HG03039 (cell line): ENCODE data around the gene SIVA1.

Source experiments
- ATAC-seq: cut with Tn5 transposase; IDR thresholded peaks from one replicate; pipeline ENCODE4 v1.9.1; 2021; ENCODE audit warnings: mild to moderate bottlenecking, moderate library complexity; ENCODE audit not compliant: unreplicated experiment

The SIVA1 gene

DNA sequence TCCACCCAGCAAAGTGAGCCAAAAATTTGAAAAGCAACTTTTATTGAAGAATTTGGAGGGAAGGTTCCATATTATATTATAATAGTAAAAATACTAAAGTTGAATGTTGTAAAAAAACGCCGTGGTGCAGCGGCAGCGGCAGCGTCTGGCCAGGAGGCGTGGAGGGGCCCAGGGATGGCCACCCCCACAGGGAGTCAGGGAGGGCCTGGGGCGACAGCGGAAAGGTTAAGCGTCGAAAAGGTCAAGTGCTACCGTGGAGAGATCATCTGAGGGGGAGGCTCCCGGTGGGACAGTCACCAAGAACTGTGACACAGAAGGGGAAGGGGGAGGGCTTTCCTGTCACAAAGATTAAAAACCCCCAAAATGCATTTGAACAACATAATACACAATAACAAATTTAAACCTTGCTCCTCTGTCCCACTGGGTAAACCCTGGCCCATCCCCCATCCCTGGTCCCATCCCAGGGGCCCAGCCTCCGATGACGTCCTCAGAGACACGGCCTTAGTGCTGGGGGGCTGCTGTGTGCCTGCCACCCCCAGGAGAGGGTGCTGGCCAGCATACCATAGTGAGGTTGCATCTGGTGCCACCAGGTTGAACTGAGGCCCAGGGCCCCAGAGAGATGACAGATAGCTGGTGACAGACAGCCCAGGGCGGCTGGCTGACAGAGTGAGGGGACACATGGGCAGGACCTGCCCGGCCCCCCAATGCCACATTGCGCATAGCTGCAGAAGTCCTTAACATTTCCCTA is 16.6 kb downstream of the SIVA1 start:
- ATAC-seq, result no peak

DNA sequence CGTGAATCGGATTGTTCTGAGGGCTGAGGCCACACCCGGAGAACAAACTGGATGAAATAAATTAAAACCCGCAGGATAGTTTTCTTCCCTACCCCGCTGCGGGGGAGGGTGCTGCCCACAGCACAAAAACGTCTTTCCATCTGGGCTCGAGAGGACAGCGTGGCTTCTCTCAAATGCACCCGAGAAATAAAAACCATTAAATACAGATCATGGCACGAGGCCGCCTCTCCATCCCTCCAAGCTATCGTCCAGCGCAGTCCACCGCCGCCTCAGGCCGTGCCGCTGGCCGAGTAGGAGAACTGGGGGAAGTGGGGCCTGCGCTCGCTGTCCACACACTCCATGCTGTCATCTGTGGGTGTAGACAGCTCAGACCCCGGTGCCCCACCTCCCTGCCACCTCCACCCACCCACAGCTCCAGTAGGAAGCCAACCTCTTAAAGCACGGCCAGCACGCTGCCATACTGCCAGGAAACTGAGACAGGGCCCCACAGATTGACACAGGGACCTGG is 17.2 kb downstream of the SIVA1 start:
- ATAC-seq, result no peak

DNA sequence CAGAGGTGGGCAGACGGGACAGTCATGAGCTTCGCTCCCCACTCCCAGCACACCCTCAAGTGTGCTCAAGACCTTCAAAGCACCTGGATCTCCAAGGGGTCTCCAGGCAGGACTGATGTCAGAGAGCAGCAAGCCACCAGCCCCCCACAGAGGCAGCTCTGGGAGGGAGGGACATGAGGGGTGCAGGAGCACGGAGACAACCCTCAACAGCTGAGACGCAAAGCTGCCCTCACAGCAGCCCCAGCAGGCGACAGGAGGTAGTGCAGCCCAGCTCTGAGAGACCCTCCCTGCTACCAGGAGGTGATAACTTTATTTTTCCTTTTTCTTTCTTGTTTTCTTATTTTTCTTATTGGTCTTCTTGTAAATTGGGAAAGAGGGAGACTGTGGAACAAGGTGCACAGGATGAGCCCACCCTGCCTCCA is 17.9 kb downstream of the SIVA1 start:
- ATAC-seq, result no peak

DNA sequence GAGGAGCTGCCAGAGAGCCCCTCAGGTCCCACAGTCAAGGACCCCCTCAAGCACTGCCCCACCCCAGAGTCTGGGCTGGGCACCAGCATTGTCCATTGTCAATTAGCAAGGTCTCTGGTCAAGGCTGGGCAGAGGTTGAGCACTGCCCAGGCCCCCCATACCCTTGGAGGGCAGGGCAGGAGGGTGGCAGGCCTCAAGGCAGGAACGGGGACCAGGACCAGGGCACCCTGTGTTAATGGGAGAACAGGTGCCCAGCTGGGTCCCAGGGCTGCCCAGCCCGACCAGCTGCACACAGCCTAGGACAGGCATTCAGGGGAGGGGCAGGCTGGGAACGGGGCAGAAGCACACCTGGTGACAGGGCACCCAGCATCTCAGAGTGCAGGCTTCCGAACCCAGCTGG is 18.4 kb downstream of the SIVA1 start:
- ATAC-seq, result no peak

DNA sequence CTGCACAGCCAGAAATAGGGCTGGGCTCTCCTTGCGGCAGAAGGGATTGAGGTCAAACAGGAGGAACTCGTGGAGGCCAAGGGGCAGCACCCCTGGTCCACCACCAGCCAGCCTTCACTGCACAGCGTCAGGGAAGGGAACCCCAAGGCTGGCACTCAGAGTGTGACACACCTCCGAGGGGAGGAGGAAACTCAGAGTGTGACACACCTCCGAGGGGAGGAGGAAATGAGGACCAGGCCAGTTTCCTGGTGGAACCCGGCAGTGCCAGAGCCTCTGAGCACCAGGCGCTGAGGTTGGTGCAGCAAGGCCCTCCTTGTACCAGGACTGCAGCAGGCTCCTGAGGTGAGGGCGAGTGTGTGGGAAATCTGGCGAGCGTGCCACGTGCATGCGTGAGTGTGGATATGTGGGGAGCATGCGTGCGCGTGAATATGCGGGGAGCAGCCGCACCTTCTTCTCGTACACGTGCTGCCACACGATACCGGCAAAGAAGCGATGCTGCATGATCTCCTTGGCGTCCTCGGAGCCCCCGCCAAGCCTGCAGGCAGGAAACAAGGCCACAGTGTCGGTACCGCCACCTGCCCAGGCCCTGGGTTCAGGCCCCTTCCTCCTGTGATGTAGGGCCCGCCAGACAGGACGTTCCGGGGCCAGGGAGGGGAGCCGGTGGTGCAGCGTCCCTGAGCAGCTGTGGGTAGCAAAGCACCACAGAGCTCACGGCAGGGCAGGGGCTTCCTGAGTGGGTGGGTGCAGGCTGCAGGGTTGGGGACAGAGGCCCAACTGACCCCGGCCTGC is 19.2 kb downstream of the SIVA1 start:
- ATAC-seq, result no peak

DNA sequence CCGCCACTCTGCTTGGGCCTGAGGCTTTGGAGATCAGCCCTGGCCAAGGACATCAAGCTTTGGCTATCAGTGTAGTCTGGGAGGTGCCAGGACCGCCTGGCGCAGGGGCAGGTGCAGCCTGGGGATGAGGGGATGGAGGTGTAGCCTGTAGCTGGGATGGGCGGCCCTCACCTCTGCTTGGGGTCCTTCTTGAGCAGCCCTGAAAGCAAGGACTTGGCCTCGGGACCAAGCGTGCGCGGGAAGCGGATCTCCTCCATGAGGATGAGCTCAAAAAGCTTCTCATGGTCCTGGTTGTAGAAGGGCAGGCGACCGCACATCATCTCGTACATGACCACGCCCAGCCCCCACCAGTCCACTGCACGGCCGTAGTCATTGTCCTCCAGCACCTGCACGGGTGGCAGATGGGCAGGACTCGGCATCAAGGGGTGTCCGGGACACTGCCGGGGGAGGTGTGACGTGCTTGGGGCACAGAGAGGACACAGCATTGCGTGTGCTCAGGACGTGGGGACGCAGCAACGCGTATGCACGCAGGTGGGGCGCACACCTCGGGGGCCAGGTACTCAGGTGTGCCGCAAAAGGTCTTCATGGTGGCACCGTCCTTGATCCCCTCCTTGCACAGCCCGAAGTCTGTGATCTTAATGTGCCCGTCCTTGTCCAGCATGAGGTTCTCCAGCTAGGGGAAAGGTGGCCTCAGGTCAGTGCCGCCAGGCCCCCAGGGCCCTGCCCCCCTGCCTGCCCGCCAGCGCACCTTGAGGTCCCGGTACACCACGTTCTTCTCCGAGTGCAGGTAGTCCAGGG is 20.0 kb downstream of the SIVA1 start:
- no peak for ATAC-seq

DNA sequence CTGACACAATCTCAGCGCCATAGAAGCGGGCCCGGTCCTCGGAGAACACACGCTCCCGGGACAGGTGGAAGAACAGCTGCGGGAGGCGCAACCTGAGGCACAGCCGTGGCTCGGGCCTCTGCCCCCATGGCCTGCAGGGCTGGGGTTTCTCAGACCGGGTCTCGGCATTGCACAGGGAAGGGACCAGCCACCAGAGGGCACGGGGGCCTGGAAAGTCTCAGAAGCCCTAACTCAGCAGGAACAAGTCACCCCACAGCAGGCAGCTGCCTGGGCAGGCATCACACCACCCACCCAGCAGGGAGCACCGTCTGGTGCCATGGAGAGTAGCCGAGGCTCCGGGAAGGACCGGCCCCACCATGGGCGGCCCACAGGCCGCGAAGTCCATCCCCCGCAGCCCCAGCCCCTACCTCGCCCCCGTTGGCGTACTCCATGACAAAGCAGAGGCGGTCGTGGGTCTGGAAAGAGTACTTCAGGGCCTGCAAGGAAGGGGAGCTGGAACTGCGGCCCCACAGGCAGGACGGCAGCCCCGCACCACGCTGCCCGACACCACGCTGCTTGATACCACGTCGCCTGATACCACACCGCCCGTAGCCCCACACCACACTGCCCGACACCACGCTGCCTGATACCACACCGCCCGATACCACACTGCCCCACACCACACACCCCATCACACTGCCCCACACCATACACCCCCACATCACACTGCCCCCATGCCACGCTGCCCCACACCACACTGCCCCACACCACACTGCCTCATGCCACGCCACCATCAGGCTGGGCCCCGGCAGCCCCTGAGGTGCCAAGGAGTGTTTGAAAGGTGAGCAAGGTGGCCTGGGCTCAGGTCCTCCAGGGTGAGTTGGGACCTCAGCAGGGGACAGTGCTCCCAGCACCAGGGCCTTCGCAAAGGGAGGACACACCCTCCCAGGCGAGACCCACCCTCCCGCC is 20.8 kb downstream of the SIVA1 start:
- no peak for ATAC-seq

DNA sequence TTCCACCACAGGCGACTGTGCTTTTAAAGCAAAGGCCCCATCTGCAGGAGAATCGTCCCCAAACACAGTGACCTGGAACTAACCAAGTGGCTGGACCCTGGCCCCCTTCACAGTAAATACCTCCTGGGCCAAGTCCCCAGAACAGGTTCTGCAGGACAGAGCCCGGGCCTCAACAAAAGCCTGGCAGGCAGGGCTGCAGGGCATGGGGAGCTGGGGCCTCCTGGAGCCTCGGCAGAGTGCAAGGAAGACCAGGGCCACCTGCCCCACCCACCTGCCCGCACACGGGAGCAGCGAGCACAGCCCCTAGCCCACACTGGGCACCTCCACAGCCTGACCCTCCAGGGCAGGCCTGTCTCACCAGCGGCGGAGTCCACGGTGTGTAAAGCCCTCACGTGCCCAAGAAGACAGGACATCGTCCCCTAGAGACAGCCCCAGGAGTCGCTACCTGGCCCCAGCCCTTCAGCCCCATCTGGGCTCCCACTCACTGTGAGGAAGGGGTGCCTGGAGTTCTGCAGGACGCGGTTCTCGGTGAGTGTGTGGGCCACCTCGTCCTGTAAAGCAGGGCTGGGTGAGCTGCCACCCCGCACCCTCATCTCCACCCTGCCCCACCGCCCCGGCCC is 21.6 kb downstream of the SIVA1 start:
- no peak for ATAC-seq

DNA sequence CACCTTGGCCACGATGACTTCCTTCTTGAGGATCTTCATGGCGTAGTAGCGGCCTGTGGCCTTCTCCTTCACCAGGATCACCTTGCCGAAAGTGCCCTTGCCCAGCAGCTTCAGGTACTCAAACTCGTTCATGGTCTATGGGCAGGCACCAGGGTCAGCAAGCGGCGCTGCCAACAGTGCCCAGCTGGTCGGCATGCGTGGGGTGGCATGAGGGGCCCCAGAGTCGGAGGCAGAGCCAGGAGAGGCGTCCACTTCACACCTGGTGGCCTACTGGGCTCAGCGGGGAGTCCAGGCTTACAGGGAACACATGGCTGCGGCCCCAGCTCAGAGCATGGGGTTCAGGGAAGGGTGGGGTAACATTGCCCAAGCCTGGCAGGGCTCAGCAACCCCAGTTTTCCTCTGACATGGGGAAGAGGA is 22.1 kb downstream of the SIVA1 start:
- ATAC-seq, result no peak

DNA sequence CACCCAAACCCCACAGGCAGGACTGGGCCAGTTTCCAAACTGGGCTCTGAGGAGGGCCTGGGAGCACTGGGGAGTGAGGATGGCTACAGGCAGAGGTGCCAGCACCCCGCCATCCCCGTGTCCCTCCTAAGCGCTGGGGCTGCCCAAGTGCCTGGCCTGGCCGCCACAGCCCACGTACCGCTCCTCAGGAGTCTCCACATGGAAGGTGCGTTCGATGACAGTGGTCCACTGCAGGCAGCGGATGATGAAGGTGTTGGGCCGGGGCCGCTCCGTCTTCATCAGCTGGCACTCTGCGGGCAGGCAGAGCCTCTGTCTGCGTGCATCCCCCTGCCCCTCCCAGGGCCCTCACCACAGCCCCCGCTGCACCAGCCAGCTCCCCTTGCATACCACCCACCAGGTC is 23.5 kb downstream of the SIVA1 start:
- no peak for ATAC-seq

DNA sequence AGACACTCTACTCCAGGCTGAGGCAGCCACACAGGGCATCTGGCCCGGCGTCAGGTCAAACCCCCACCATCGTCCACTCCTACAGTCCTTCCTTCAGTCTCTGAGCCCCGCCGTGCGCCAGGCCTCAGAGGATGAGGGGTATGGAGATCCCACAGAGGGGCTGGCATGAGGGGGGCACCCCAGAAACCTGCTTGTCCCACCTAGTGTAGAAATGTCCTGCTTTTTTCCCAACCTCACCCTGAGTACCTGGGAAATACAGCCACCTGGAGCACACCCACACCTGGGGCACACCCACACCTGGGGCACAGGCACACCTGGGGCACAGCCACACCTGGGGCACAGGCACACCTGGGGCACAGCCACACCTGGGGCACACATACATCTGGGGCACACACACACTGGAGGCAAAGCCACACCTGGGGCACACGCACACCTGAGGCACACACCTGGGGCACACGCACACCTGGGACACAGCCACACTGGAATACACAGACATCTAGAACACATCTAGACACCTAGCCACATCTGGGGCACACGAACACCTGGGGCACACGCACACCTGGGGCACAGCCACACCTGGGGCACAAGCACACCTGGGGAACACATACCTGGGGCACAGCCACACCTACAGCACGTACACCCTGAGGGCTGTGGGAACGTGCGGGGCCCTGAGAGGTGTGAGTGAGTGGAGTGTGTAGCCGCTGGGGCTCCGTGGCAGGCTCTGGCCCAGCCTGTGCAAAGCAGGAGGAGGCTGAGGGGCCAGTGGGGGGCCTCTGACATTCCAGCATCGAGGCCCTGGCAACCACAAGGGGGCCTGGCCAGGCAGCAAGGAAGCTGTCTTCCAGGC is 24.2 kb downstream of the SIVA1 start:
- no peak for ATAC-seq

DNA sequence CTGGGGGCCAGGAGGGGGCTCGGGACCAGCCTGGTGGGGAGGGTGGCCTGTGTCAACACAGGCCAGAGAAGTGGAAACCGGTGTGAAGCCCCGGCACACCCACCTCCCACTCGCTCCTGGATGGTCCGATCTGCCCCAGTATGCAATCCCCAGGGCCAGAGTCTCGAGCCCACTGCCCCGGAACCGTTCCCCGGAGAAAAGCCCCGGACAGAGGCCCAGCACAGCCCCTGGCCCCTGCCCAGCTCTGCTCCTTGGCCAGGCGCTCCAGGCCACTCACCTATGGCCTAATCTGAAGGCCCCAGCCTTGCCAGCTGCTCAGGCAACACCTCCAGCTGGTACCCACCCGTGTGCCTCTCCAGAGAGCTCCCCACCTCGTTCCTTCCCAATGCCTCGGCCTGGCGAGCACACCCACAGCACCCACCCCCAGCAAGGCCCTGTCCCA is 24.9 kb downstream of the SIVA1 start:
- no peak for ATAC-seq

DNA sequence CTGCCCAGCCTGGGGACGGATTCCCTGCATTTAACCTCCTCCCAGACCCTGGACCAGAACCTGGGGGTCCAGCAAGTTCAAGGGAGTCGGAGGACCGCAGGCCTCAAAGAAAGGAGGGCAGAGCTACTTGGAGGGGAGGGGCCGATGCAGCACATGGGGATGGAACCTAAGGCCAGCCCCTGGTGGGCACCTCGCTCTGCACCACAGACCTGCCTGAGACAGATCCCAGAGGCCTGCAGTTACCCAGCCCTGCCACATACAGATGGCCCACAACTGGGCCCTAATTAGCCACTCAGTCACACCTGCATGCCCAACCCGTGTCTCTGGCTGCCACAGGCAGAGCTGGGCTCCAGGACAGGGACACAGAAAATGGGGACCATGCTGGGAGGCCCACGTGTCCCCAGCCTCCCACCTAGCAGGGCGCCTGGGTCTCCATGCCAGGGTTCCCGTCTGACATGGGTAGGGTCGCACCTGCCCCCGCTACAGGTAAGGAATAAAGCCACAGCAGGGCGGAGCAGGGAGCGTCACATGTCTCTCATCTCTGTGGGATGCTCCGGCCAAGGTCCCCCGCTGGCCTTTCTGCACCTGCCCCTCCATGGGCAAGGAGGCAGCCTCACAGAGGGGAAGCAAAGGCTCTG is 25.9 kb downstream of the SIVA1 start:
- no peak for ATAC-seq

DNA sequence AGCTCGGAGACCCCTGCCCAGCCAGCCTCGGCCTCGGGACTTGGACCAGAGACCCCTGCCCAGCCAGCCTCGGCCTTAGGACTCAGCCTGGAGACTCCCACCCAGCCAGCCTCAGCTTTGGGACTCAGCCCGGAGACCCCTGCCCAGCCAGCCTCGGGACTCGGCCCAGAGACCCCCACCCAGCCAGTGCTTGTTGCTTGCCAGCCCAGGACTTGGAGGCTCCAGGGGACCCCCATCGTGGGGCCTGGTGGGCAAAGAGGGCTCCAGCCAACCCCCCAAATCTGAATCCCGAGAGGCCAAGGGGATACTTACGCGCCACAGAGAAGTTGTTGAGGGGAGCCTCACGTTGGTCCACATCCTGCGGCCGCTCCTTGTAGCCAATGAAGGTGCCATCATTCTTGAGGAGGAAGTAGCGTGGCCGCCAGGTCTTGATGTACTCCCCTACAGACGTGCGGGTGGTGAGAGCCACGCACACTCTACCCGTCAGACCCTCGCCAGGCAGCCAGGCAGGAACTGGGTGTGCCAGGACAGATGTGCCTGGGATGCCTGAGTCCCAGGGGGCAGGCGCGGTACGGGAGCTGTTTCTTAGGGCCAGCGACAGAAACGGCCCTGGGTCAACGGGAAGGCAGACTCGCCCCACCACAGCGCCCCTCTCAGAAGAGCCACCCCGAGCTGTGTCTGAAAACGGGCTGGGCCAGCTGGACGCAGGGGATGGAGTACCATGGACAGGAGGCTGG is 27.0 kb downstream of the SIVA1 start:
- ATAC-seq, result no peak

DNA sequence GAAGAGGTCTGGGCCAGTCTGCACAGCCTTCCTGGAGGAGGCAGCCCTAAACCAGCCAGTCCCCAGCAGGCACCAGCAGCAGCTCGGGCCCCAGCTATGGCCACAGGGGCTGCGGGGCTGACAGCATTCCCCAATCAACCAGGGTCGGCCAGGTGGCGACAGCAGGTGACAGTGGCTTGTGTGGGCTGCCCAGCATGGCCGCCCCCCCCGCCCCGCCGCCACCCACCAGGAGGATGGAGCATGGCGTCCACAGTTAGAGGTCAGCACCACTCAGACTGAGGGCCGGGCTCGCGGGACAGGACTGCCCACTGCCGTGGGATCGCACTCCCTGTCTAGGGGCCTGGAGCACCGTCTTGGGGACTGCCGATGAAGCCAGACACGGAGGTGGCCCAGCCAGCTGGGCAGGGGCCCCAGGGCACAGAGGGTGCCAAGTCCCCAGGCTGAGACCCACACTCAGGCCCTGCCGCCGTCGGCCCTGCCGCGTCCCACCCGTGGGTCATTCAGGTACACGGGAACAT is 27.6 kb downstream of the SIVA1 start:
- ATAC-seq, result no peak

DNA sequence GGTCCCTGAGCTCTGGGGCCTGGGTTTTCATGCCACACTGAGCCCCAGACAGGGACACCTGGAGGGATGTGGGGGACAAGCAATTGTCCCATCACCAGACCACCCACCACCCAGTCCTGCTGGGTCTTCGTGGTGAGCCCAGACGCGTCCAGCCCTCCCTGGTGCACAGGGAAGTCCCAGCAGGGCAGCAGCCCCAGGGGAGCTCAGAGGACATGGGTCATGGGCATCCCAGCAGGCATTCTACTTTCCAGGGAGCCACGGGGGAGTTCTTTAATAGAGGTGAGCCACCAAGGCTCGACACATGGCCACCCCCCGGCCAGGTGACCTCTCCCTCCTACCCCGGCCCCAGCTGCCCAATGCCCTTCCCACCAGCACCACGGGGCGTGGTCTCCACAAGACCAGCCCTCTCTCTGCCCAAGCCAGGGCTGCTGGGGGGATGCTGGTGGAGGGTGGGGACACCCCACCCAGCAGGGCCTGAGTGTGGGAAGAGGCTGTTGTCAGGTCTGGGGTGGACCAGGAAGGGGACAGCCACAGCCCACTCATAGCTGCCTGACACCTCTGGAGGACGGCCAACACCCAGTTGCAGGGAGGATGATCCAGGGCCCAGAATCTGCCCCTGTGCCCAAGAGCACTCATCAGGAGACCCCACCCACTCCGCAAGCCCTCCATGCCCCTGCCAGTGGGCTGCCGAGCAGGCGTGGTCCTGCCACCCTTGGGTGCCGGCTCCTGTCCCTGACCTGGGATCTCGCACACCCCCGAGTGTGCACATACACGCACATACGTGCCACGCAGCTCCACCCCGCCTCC is 28.5 kb downstream of the SIVA1 start:
- ATAC-seq, result no peak
